ENCODE measurements around the gene FBXL17. TPM values are rescaled to one million over a fixed set of nuclear protein-coding genes. Genes with fewer than 3 reads are reported as not detected.

Gene FBXL17
- total and polyA plus RNA-seq, 2 of the 13 experiments (the other 11 are each of a cell fraction or from before 2014, with no cell fraction given) = 3.0 to 7.9 TPM

GRCh38 chr5:108381954-108382783 lies at the start of gene FBXL17 (continued):
- TF ChIP-seq, protein P1, sequence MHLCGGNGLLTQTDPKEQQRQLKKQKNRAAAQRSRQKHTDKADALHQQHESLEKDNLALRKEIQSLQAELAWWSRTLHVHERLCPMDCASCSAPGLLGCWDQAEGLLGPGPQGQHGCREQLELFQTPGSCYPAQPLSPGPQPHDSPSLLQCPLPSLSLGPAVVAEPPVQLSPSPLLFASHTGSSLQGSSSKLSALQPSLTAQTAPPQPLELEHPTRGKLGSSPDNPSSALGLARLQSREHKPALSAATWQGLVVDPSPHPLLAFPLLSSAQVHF (CRISPR knock-in tag; IDR thresholded peaks at IDR 0.05) = peak; percentile 71; the same call in 1 of the 2 replicates
- TF ChIP-seq KMT2B (CRISPR knock-in tag; IDR thresholded peaks at IDR 0.05) (peak; percentile 95), ZNF883 (CRISPR knock-in tag; IDR thresholded peaks at IDR 0.05; ENCODE audit: not compliant biosample characterization) (peak; percentile 93), MYNN (CRISPR knock-in tag; IDR thresholded peaks at IDR 0.05; ENCODE audit: low read depth) (peak; percentile 73; the same call in 1 of the 2 replicates), ZNF652 (CRISPR knock-in tag; IDR thresholded peaks at IDR 0.05; ENCODE audit: borderline replicate concordance, low read depth) (peak; percentile 44; the same call in 1 of the 2 replicates), ZNF737 (CRISPR knock-in tag; IDR thresholded peaks at IDR 0.05; ENCODE audit: borderline replicate concordance) (peak; percentile 84; the same call in 1 of the 2 replicates), ZFP37 (CRISPR knock-in tag; IDR thresholded peaks at IDR 0.05; ENCODE audit: borderline replicate concordance) (peak; percentile 97), KDM5A (IDR thresholded peaks at IDR 0.05; ENCODE audit: borderline replicate concordance, low read length) (peak; percentile 21; the same call in 1 of the 2 replicates), AGO2 (optimal IDR thresholded peaks at IDR 0.05; ENCODE audit: low read depth, low read length) (peak; percentile 78), ZNF441 (CRISPR knock-in tag; IDR thresholded peaks at IDR 0.05; ENCODE audit: borderline replicate concordance) (0 out of 2 replicates have a peak, but pooled peaks have one; percentile 45), RFX1 (IDR thresholded peaks at IDR 0.05) (no peak), NR2F2 (IDR thresholded peaks at IDR 0.05; ENCODE audit: borderline replicate concordance, low read depth) (no peak), PLRG1 (conservative IDR thresholded peaks at IDR 0.05) (no peak), ZNF335 (CRISPR knock-in tag; IDR thresholded peaks at IDR 0.05) (no peak; the same call in 1 of the 2 replicates), MED1 (CRISPR knock-in tag; IDR thresholded peaks at IDR 0.05) (peak; percentile 74), SP1 (IDR thresholded peaks at IDR 0.05) (no peak), SP1 (CRISPR knock-in tag; IDR thresholded peaks at IDR 0.05) (peak; percentile 17; the same call in 1 of the 2 replicates), TP53 (CRISPR knock-in tag; conservative IDR thresholded peaks at IDR 0.05) (no peak), TCF7 (IDR thresholded peaks at IDR 0.05; ENCODE audit: low read depth) (no peak), ZC3H4 (CRISPR knock-in tag; IDR thresholded peaks at IDR 0.05; ENCODE audit: borderline replicate concordance) (no peak), PHF21A (CRISPR knock-in tag; IDR thresholded peaks at IDR 0.05) (peak; percentile 78), JUNB (CRISPR knock-in tag; IDR thresholded peaks at IDR 0.05; ENCODE audit: borderline replicate concordance) (no peak; the same call in 1 of the 2 replicates), ZNF850 (CRISPR knock-in tag; conservative IDR thresholded peaks at IDR 0.05) (no peak), MBNL3 (CRISPR knock-in tag; conservative IDR thresholded peaks at IDR 0.05) (no peak), SRSF1 (optimal IDR thresholded peaks at IDR 0.05; ENCODE audit: low read depth, low read length) (peak; percentile 100), ZBTB42 (CRISPR knock-in tag; IDR thresholded peaks at IDR 0.05) (peak; percentile 94), TCF12 (IDR thresholded peaks at IDR 0.05) (no peak), TCF12 (CRISPR knock-in tag; IDR thresholded peaks at IDR 0.05) (0 out of 2 replicates have a peak, but pooled peaks have one; percentile 48), BHLHE40 (IDR thresholded peaks at IDR 0.05; ENCODE audit: low read length) (peak; percentile 55; the same call in 1 of the 2 replicates), HMGA1 (CRISPR knock-in tag; conservative IDR thresholded peaks at IDR 0.05) (no peak), RORA (CRISPR knock-in tag; IDR thresholded peaks at IDR 0.05) (no peak)
- TF ChIP-seq, protein P2, sequence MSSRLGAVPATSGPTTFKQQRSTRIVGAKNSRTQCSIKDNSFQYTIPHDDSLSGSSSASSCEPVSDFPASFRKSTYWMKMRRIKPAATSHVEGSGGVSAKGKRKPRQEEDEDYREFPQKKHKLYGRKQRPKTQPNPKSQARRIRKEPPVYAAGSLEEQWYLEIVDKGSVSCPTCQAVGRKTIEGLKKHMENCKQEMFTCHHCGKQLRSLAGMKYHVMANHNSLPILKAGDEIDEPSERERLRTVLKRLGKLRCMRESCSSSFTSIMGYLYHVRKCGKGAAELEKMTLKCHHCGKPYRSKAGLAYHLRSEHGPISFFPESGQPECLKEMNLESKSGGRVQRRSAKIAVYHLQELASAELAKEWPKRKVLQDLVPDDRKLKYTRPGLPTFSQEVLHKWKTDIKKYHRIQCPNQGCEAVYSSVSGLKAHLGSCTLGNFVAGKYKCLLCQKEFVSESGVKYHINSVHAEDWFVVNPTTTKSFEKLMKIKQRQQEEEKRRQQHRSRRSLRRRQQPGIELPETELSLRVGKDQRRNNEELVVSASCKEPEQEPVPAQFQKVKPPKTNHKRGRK (CRISPR knock-in tag; IDR thresholded peaks at IDR 0.05) = no peak
